ENCODE results near the gene NTRK1. TPM values are rescaled to one million over a fixed set of nuclear protein-coding genes. Genes with fewer than 3 reads are reported as not detected.

Gene NTRK1
- total RNA-seq, 2 donors from 2014 or later, result 0.56 to 1.1 TPM

- Histone ChIP-seq H3K36me3 (no peaks in the 10 kb centered on the region), H3K27me3 (peaks cover 50% of the 10 kb centered on the region), H3K4me3 (no peak overlapping the region), H3K9me3 (no peaks in the 10 kb centered on the region), H3K4me1 (no peaks in the 10 kb centered on the region), H3K9ac (ENCODE audit: low read depth in 2 of 2, low read length in 2 of 2) (no peak overlapping the region), H3K27ac (no peak overlapping the region)
- no peak for TF ChIP-seq CTCF (IDR thresholded peaks at IDR 0.05)
- no peak for DNase-seq
- intact Hi-C loops (cut with DNase I), result no loop called here
These were observed 16.6 kb upstream of the NTRK1 start for GRCh38 chr1:156844102-156844501.

- no peaks in the 10 kb centered on the region for H3K4me1 ChIP-seq
- no peak for TF ChIP-seq CTCF (IDR thresholded peaks at IDR 0.05)
- H3K27ac ChIP-seq, result no peak overlapping the region
- no peak overlapping the region for H3K4me3 ChIP-seq
- H3K9ac ChIP-seq (ENCODE audit: low read depth in 2 of 2, low read length in 2 of 2), result no peak overlapping the region
- intact Hi-C loops (cut with DNase I), result no loop called here
- no peak for DNase-seq
- no peaks in the 10 kb centered on the region for H3K36me3 ChIP-seq
- no peaks in the 10 kb centered on the region for H3K9me3 ChIP-seq
- H3K27me3 ChIP-seq, result peaks cover 51% of the 10 kb centered on the region
These were observed 16.0 kb upstream of the NTRK1 start for GRCh38 chr1:156844638-156845037.

DNA sequence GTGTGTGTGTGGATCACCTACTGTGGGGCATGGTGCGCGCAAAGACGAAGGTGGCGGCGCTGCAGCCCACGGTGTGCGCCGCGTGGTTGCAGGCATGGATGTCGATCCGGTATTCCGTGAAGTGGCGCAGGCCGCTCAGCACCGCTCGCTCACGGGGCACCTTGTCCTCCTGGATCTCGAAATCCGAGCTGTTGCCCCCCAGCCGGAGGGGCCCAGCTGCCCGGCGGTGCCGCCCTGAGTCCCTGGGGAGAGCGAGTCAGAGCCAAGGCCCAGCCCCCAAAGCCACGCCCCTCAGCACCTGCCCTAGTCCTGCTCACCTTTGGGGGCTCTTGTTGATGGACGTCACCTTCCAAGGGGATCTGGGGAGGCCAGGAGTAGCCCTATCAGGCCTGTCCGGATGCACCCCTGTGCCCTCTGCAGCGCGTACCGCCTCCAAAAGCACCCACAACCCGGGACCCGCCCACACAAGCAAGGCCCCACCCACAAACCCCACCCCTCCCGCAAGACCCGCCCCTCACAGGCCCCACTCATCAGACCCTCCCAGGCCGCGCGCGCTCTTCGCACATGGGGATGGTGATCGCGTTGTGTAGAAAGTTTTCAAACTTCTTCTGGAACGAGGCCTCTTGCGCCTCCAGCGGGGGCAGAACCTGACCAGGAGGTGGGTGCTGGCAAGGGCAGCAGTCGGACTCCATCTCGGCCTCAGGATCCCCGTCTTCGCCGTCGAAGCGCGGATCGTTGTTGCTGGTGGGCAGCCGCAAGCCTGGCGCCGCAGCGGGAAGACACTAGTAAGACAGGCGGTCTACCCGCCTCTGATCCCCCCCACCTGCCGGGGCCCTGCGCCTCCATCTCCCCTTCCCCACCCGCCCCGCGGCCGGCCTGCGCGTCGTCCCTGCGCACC is 15.4 kb upstream of the NTRK1 start:
- intact Hi-C loops (cut with DNase I), result no loop called here
- Histone ChIP-seq H3K9ac (ENCODE audit: low read depth in 2 of 2, low read length in 2 of 2) (no peak overlapping the region), H3K36me3 (no peaks in the 10 kb centered on the region), H3K4me1 (no peaks in the 10 kb centered on the region), H3K4me3 (no peak overlapping the region), H3K27ac (no peak overlapping the region), H3K9me3 (no peaks in the 10 kb centered on the region), H3K27me3 (peaks cover 51% of the 10 kb centered on the region)
- no peak for TF ChIP-seq CTCF (IDR thresholded peaks at IDR 0.05)
- no peak for DNase-seq

DNA sequence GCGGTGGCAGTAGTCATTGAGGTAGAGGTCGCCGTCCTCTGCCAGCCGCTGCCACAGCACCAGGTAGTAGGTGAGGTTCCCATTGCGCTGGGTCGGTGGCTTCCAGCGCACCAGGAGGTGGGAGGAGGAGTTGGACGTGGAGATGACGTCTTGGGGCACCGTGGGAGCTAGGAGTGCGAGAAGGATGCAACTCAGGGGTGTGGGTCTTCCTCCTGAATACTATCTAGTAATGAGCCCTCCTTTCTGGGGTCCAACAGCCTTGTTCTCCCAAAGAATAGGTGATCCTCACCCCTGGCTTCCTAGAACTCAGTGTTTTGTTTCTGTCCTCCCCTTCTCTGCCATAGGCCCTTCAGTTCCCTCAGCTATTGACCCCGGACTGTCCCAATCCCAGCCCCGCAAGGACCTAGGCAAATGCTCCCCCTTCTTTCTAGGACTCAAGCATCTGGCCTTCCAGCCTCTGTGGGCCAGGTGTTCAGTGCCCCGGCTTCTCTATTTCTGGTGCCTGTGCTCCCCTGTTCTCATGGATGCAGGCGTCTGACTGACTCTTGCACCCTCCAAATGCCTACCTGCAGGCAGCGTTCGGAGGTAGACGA is 14.6 kb upstream of the NTRK1 start:
- Histone ChIP-seq H3K36me3 (no peaks in the 10 kb centered on the region), H3K9ac (ENCODE audit: low read depth in 2 of 2, low read length in 2 of 2) (no peak overlapping the region), H3K27ac (no peak overlapping the region), H3K9me3 (no peaks in the 10 kb centered on the region), H3K4me3 (no peak overlapping the region), H3K27me3 (peaks cover 51% of the 10 kb centered on the region), H3K4me1 (no peaks in the 10 kb centered on the region)
- intact Hi-C loops (cut with DNase I), result no loop called here
- no peak for TF ChIP-seq CTCF (IDR thresholded peaks at IDR 0.05)
- DNase-seq, result no peak

- Histone ChIP-seq H3K9ac (ENCODE audit: low read depth in 2 of 2, low read length in 2 of 2) (no peak overlapping the region), H3K4me3 (no peak overlapping the region), H3K36me3 (no peaks in the 10 kb centered on the region), H3K9me3 (no peaks in the 10 kb centered on the region), H3K4me1 (no peaks in the 10 kb centered on the region), H3K27me3 (peaks cover 51% of the 10 kb centered on the region), H3K27ac (no peak overlapping the region)
- no peak for TF ChIP-seq CTCF (IDR thresholded peaks at IDR 0.05)
- intact Hi-C loops (cut with DNase I), result no loop called here
- no peak for DNase-seq
These were observed 14.0 kb upstream of the NTRK1 start for GRCh38 chr1:156846643-156847042.

Measured in colonic mucosa (tissue), 4 donors.